ENCODE measurements around the gene KTN1.

GRCh38 chr14:55604900-55605418 is 25.0 kb downstream of the KTN1 start:
- TF ChIP-seq CTCF (IDR thresholded peaks at IDR 0.05) = no peak
- TF ChIP-seq POLR2A (IDR thresholded peaks at IDR 0.05) = no peak
